HepG2 (cell line): ENCODE data around the gene CA11. TPM values are rescaled to one million over a fixed set of nuclear protein-coding genes. Genes with fewer than 3 reads are reported as not detected.

Experiments used
- EP300 ChIP-seq, 3 experiments: sonication (generic) in 1 of 3; formaldehyde crosslinking in 1 of 3; IDR thresholded peaks; 2 replicates each; pipeline versions ENCODE4 v1.5.1 to v1.6.1; 2011 to 2020; ENCODE audit warnings: low read depth in 2 of 3, low read length in 2 of 3, borderline replicate concordance in 1 of 3, improper control_type of control experiment in 1 of 3, mild to moderate bottlenecking in 1 of 3, missing genetic modification reagents in 1 of 3, moderate library complexity in 1 of 3
- HIVEP1 ChIP-seq: sonication (generic); formaldehyde crosslinking; IDR thresholded peaks from 2 replicates; pipeline ENCODE4 v1.4.0; 2020; ENCODE audit warnings: mild to moderate bottlenecking, missing genetic modification reagents
- KDM2A ChIP-seq: sonication (generic); formaldehyde crosslinking; IDR thresholded peaks from 2 replicates; pipeline ENCODE4 v1.4.0; 2020; ENCODE audit warnings: low read depth, missing genetic modification reagents, borderline replicate concordance
- KDM3A ChIP-seq: IDR thresholded peaks from 2 replicates; pipeline ENCODE4 v1.6.1; 2018; ENCODE audit warnings: low read depth, missing compliant biosample characterization
- RAD51 ChIP-seq: fragments of 450-650 bp; IDR thresholded peaks from 2 replicates; pipeline ENCODE4 v1.6.1; 2016; ENCODE audit warnings: borderline replicate concordance
- RORA ChIP-seq: sonication (generic); formaldehyde crosslinking; IDR thresholded peaks from 2 replicates; pipeline ENCODE4 v1.5.0; 2020; ENCODE audit warnings: mild to moderate bottlenecking, missing genetic modification reagents, moderate library complexity
- SP4 ChIP-seq: sonication (generic); formaldehyde crosslinking; IDR thresholded peaks from 2 replicates; pipeline ENCODE4 v1.8.1; 2023; ENCODE audit warnings: mild to moderate bottlenecking, missing genetic modification reagents
- SPEN ChIP-seq: sonication (generic); formaldehyde crosslinking; IDR thresholded peaks from 2 replicates; pipeline ENCODE4 v1.5.1; 2020; ENCODE audit warnings: low read depth, mild to moderate bottlenecking, missing genetic modification reagents
- TMF1 ChIP-seq: sonication (generic); formaldehyde crosslinking; IDR thresholded peaks from 2 replicates; pipeline ENCODE4 v1.8.1; 2022; ENCODE audit warnings: low read depth, missing genetic modification reagents
- ZBTB20 ChIP-seq: sonication (generic); formaldehyde crosslinking; IDR thresholded peaks from 2 replicates; pipeline ENCODE4 v1.8.1; 2023; ENCODE audit warnings: missing genetic modification reagents, low read depth, mild to moderate bottlenecking, borderline replicate concordance
- ZKSCAN8 ChIP-seq: IDR thresholded peaks from 2 replicates; pipeline ENCODE4 v1.6.1; 2016; ENCODE audit warnings: borderline replicate concordance, missing genetic modification reagents, missing compliant biosample characterization
- ZNF570 ChIP-seq: sonication (generic); formaldehyde crosslinking; IDR thresholded peaks from 2 replicates; pipeline ENCODE4 v1.4.0; 2020; ENCODE audit warnings: mild to moderate bottlenecking, missing genetic modification reagents, borderline replicate concordance
- polyA plus RNA-seq, 8 experiments: library from polyadenylated mRNA; depleted of rRNA in 3 of 8; stranded (reverse) in 7 of 8; unstranded in 1 of 8; fragments of >200 nt; fragmentation: Illumina TruSeq in 4 of 8; extraction: Trizol in 4 of 8; gene quantifications; 2 replicates each; pipeline versions ENCODE4 v1.2.1 to v1.2.3, GENCODE V29; 2011 to 2016; ENCODE audit warnings: low read depth in 4 of 8, missing spikeins in 1 of 8, mixed read lengths in 1 of 8; ENCODE audit not compliant: insufficient read depth in 1 of 8
- total RNA-seq, 5 experiments: library from RNA; depleted of rRNA; stranded (reverse); fragments of >200 nt; fragmentation: Illumina TruSeq; extraction: Trizol; gene quantifications; 2 replicates each; pipeline ENCODE4 v1.2.3, GENCODE V29; 2016; ENCODE audit warnings: low read depth in 1 of 5
- TF ChIP-seq, protein P1 (sequence below): sonication (generic); formaldehyde crosslinking; conservative IDR thresholded peaks from 2 replicates; pipeline ENCODE4 v1.4.0; 2020; ENCODE audit warnings: missing genetic modification reagents
- TF ChIP-seq, protein P2 (sequence below): sonication (generic); formaldehyde crosslinking; IDR thresholded peaks from 2 replicates; pipeline ENCODE4 v1.4.0; 2020; ENCODE audit warnings: missing genetic modification reagents
- TF ChIP-seq, protein P3 (sequence below): IDR thresholded peaks from 2 replicates; pipeline ENCODE4 v1.6.1; 2016; ENCODE audit warnings: missing biosample characterization, missing genetic modification reagents, low read depth
- TF ChIP-seq, protein P4 (sequence below): sonication (generic); formaldehyde crosslinking; conservative IDR thresholded peaks from 2 replicates; pipeline ENCODE4 v1.4.0; 2020; ENCODE audit warnings: mild to moderate bottlenecking, missing genetic modification reagents, moderate library complexity
- TF ChIP-seq, protein P5 (sequence below): sonication (generic); formaldehyde crosslinking; IDR thresholded peaks from 2 replicates; pipeline ENCODE4 v1.4.0; 2020; ENCODE audit warnings: missing genetic modification reagents

The CA11 gene
- total and polyA plus RNA-seq, 2 of the 13 experiments (the other 11 are each of a cell fraction or from before 2014, with no cell fraction given) = 0.41 to 0.58 TPM

DNA sequence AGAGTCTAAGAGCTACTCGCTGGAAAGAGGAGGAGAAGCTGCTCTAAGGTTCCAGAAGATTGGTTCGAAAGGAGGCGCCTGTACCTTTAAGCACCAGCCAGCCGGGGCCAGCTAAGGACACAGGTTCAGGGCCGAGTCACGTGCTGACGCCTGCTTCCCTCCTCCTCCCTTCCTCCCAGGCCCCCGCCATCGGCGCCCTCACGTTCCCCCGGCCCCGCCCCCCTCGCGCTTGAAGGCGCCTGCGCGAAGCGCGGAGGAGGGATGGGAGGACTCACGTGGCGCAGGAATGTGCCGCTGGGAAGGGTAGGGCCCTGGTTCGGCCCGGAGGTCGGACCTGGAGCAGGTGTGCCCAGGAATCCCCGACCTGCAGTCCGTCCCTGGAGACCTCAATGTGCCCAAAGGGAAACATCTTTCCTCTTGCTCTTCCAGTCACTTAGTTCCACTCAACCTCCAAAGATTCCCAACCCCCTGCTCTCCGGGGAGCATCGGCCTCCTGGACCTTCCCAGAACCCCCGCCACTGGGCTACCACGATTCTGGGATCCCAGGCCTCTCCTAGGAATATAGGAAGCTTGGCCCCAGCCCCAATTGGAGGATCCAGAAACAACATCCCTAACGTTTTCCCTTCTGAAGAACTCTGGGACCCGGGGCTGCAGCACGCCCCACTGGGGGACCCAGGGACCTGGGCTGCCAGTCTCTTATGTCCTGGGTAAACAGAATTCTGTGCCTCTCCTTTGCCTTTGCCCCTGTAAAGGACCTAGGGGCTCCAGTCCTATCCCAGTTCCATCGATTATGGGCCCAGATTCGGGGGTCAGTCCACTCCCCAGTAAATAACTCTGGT, 11.3 kb downstream of the CA11 start (continued):
- TF ChIP-seq, protein P1, sequence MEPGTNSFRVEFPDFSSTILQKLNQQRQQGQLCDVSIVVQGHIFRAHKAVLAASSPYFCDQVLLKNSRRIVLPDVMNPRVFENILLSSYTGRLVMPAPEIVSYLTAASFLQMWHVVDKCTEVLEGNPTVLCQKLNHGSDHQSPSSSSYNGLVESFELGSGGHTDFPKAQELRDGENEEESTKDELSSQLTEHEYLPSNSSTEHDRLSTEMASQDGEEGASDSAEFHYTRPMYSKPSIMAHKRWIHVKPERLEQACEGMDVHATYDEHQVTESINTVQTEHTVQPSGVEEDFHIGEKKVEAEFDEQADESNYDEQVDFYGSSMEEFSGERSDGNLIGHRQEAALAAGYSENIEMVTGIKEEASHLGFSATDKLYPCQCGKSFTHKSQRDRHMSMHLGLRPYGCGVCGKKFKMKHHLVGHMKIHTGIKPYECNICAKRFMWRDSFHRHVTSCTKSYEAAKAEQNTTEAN (CRISPR knock-in tag) = no peak; the same call in 1 of the 2 replicates
- TF ChIP-seq, protein P2, sequence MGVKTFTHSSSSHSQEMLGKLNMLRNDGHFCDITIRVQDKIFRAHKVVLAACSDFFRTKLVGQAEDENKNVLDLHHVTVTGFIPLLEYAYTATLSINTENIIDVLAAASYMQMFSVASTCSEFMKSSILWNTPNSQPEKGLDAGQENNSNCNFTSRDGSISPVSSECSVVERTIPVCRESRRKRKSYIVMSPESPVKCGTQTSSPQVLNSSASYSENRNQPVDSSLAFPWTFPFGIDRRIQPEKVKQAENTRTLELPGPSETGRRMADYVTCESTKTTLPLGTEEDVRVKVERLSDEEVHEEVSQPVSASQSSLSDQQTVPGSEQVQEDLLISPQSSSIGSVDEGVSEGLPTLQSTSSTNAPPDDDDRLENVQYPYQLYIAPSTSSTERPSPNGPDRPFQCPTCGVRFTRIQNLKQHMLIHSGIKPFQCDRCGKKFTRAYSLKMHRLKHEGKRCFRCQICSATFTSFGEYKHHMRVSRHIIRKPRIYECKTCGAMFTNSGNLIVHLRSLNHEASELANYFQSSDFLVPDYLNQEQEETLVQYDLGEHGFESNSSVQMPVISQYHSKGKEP = 0 out of 2 replicates have a peak, but pooled peaks have one; percentile 35
- TF ChIP-seq ZBTB20 (CRISPR knock-in tag) (peak; percentile 39; the same call in 1 of the 2 replicates), KDM2A (CRISPR knock-in tag) (peak; percentile 89), SPEN (CRISPR knock-in tag) (peak; percentile 65; the same call in 1 of the 2 replicates), ZNF570 (CRISPR knock-in tag) (no peak), HIVEP1 (CRISPR knock-in tag) (no peak), RORA (CRISPR knock-in tag) (no peak), RAD51 (peak; percentile 63; the same call in 1 of the 2 replicates), SP4 (CRISPR knock-in tag) (peak; percentile 79), KDM3A (peak; percentile 76), TMF1 (CRISPR knock-in tag) (peak; percentile 85), EP300 (IDR thresholded peaks at IDR 0.05; ENCODE audit: low read depth in 2 of 2, low read length in 2 of 2) (0 out of 4 replicates have a peak, but pooled peaks of 1 of the 2 experiments have one; percentile 15), EP300 (CRISPR knock-in tag; IDR thresholded peaks at IDR 0.05; ENCODE audit: borderline replicate concordance) (peak; percentile 35; the same call in 1 of the 2 replicates), ZKSCAN8 (CRISPR knock-in tag) (peak; percentile 14; the same call in 1 of the 2 replicates)
- TF ChIP-seq, protein P3, sequence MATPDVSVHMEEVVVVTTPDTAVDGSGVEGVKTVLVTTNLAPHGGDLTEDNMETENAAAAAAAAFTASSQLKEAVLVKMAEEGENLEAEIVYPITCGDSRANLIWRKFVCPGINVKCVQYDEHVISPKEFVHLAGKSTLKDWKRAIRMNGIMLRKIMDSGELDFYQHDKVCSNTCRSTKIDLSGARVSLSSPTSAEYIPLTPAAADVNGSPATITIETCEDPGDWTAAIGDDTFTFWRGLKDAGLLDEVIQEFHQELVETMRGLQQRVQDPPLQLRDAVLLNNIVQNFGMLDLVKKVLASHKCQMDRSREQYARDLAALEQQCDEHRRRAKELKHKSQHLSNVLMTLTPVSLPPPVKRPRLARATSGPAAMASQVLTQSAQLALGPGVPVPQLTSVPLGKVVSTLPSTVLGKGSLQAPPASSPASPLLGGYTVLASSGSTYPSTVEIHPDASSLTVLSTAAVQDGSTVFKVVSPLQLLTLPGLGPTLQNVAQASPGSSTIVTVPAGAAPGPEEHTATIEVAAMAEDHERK (CRISPR knock-in tag) = no peak
- TF ChIP-seq, protein P4, sequence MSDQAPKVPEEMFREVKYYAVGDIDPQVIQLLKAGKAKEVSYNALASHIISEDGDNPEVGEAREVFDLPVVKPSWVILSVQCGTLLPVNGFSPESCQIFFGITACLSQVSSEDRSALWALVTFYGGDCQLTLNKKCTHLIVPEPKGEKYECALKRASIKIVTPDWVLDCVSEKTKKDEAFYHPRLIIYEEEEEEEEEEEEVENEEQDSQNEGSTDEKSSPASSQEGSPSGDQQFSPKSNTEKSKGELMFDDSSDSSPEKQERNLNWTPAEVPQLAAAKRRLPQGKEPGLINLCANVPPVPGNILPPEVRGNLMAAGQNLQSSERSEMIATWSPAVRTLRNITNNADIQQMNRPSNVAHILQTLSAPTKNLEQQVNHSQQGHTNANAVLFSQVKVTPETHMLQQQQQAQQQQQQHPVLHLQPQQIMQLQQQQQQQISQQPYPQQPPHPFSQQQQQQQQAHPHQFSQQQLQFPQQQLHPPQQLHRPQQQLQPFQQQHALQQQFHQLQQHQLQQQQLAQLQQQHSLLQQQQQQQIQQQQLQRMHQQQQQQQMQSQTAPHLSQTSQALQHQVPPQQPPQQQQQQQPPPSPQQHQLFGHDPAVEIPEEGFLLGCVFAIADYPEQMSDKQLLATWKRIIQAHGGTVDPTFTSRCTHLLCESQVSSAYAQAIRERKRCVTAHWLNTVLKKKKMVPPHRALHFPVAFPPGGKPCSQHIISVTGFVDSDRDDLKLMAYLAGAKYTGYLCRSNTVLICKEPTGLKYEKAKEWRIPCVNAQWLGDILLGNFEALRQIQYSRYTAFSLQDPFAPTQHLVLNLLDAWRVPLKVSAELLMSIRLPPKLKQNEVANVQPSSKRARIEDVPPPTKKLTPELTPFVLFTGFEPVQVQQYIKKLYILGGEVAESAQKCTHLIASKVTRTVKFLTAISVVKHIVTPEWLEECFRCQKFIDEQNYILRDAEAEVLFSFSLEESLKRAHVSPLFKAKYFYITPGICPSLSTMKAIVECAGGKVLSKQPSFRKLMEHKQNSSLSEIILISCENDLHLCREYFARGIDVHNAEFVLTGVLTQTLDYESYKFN (CRISPR knock-in tag) = peak; percentile 66
- TF ChIP-seq, protein P5, sequence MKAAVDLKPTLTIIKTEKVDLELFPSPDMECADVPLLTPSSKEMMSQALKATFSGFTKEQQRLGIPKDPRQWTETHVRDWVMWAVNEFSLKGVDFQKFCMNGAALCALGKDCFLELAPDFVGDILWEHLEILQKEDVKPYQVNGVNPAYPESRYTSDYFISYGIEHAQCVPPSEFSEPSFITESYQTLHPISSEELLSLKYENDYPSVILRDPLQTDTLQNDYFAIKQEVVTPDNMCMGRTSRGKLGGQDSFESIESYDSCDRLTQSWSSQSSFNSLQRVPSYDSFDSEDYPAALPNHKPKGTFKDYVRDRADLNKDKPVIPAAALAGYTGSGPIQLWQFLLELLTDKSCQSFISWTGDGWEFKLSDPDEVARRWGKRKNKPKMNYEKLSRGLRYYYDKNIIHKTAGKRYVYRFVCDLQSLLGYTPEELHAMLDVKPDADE (CRISPR knock-in tag) = no peak; the same call in 1 of the 2 replicates
